CD4-positive, alpha-beta T cell treated with Interferon alpha-2 for 1 hour (primary cell): ENCODE data around the gene LONRF2.

Source experiments
- DNase-seq, 2 donors: peaks; one replicate each; pipeline ENCODE4 v3.0.0-alpha.2; 2020 to 2022

Gene LONRF2

GRCh38 chr2:100299548-100299947 is 22.8 kb downstream of the LONRF2 start:
- DNase-seq = no peak

GRCh38 chr2:100297511-100297910 is 24.8 kb downstream of the LONRF2 start:
- DNase-seq = no peak

- DNase-seq = no peak
Observed at GRCh38 chr2:100294162-100294497, 28.2 kb downstream of the LONRF2 start.

GRCh38 chr2:100293341-100294161 is 28.8 kb downstream of the LONRF2 start:
- no peak for DNase-seq

- no peak for DNase-seq
Observed at GRCh38 chr2:100292022-100292580, 30.2 kb downstream of the LONRF2 start.

- DNase-seq = peak in 1 of 2 donors; percentile 10
Observed at GRCh38 chr2:100291152-100291970, 30.9 kb downstream of the LONRF2 start.

- no peak for DNase-seq
Observed at GRCh38 chr2:100290718-100291151, 31.6 kb downstream of the LONRF2 start.

- DNase-seq = no peak
Observed at GRCh38 chr2:100289020-100289419, 33.3 kb downstream of the LONRF2 start.

- no peak for DNase-seq
Observed at GRCh38 chr2:100286318-100286717, 36.0 kb downstream of the LONRF2 start.

- no peak for DNase-seq
Observed at GRCh38 chr2:100285691-100286090, 36.6 kb downstream of the LONRF2 start.

- DNase-seq = no peak
Observed at GRCh38 chr2:100285011-100285410, 37.3 kb downstream of the LONRF2 start.

GRCh38 chr2:100283724-100284501 is 38.4 kb downstream of the LONRF2 start:
- no peak for DNase-seq

GRCh38 chr2:100281521-100282438 is 40.5 kb downstream of the LONRF2 start:
- DNase-seq = no peak

GRCh38 chr2:100279586-100280534 is 42.4 kb downstream of the LONRF2 start:
- no peak for DNase-seq

- no peak for DNase-seq
Observed at GRCh38 chr2:100278986-100279385, 43.3 kb downstream of the LONRF2 start.

- no peak for DNase-seq
Observed at GRCh38 chr2:100278501-100278900, 43.8 kb downstream of the LONRF2 start.

GRCh38 chr2:100277540-100278207 is 44.6 kb downstream of the LONRF2 start:
- no peak for DNase-seq

- no peak for DNase-seq
Observed at GRCh38 chr2:100276716-100277115, 45.6 kb downstream of the LONRF2 start.

- DNase-seq = no peak
Observed at GRCh38 chr2:100275200-100275589, 47.1 kb downstream of the LONRF2 start.

GRCh38 chr2:100274566-100275199 is 47.6 kb downstream of the LONRF2 start:
- DNase-seq = no peak
